ENCODE data around the gene CPPED1. TPM values are rescaled to one million over a fixed set of nuclear protein-coding genes. Genes with fewer than 3 reads are reported as not detected.

Gene CPPED1
- total and polyA plus RNA-seq, 2 experiments from 2014 or later: 6.2 to 7.3 TPM

DNA sequence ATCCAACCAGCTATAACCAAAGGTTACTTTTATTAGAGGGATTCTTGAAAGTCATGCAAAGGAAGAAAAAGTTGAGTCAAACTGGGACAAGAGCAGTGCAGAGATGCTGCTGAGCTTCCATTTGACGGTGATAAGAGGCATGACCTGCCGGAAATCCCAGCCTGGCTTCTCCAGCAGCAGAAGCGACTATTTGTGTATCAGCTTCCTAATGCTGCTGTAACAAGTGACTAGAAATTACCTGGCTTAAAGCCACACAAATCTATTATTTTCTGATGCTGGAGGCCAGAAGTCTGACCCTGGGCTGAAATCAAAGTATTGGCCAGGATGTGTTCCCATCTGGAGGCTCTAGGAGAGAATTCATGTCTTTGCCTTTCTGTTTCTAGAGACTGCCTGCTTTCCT, 41.6 kb upstream of the CPPED1 start (continued):
- TF ChIP-seq ZNF462 (CRISPR knock-in tag; IDR thresholded peaks at IDR 0.05) (no peak), CTCF (conservative IDR thresholded peaks at IDR 0.05; ENCODE audit: low read depth in 2 of 2) (no peak), ZNF331 (CRISPR knock-in tag; IDR thresholded peaks at IDR 0.05; ENCODE audit: low read depth) (no peak), STAT1 (IDR thresholded peaks at IDR 0.05; ENCODE audit: unreplicated experiment) (no peak), EZH2 (IDR thresholded peaks at IDR 0.05; ENCODE audit: low read depth, unreplicated experiment) (no peak), ETS1 (IDR thresholded peaks at IDR 0.05) (no peak), ZNF114 (CRISPR knock-in tag; IDR thresholded peaks at IDR 0.05) (no peak), NANOG (IDR thresholded peaks at IDR 0.05; ENCODE audit: borderline replicate concordance) (no peak), JUNB (IDR thresholded peaks at IDR 0.05; ENCODE audit: unreplicated experiment) (no peak), POLR2AphosphoS5 (IDR thresholded peaks at IDR 0.05; ENCODE audit: low read depth) (no peak)

Measured in GM23338 (cell line).